ENCODE results near the gene ATF7IP2.

Gene ATF7IP2

GRCh38 chr16:10510279-10510678 lies 124.4 kb downstream of the ATF7IP2 start:
- TF ChIP-seq, protein P1, sequence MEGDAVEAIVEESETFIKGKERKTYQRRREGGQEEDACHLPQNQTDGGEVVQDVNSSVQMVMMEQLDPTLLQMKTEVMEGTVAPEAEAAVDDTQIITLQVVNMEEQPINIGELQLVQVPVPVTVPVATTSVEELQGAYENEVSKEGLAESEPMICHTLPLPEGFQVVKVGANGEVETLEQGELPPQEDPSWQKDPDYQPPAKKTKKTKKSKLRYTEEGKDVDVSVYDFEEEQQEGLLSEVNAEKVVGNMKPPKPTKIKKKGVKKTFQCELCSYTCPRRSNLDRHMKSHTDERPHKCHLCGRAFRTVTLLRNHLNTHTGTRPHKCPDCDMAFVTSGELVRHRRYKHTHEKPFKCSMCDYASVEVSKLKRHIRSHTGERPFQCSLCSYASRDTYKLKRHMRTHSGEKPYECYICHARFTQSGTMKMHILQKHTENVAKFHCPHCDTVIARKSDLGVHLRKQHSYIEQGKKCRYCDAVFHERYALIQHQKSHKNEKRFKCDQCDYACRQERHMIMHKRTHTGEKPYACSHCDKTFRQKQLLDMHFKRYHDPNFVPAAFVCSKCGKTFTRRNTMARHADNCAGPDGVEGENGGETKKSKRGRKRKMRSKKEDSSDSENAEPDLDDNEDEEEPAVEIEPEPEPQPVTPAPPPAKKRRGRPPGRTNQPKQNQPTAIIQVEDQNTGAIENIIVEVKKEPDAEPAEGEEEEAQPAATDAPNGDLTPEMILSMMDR (conservative IDR thresholded peaks at IDR 0.05; ENCODE audit: low read depth, low read length), result no peak

DNA sequence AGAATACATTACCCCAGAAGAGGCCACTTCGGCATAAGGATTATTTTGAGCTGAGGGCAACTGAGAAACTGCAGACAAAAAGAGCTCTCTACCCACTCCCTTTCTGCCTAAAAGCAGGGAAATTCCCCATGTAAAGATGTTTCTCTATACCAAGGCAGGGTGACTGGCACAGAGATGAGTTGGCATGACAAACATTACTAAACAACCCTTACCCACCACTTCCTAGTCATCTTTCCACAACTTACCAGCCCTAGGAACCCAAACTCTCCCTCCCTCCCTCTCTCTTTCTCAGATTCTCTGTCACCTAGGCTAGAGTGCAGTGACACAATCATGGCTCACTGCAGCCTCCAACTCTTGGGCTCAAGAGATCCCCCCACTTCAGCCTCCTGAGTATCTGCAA lies 126.0 kb downstream of the ATF7IP2 start:
- H3K4me3 ChIP-seq (ENCODE audit: low read length), result no peak overlapping the region
- TF ChIP-seq, protein P1 (conservative IDR thresholded peaks at IDR 0.05; ENCODE audit: low read depth, low read length), result no peak
- no peak for DNase-seq (ENCODE audit: low read depth)

More at GRCh38 chr16:10510279-10510678, 124.4 kb downstream of the ATF7IP2 start:
- no peak overlapping the region for H3K4me3 ChIP-seq (ENCODE audit: low read length)
- no peak for DNase-seq (ENCODE audit: low read depth)

DNA sequence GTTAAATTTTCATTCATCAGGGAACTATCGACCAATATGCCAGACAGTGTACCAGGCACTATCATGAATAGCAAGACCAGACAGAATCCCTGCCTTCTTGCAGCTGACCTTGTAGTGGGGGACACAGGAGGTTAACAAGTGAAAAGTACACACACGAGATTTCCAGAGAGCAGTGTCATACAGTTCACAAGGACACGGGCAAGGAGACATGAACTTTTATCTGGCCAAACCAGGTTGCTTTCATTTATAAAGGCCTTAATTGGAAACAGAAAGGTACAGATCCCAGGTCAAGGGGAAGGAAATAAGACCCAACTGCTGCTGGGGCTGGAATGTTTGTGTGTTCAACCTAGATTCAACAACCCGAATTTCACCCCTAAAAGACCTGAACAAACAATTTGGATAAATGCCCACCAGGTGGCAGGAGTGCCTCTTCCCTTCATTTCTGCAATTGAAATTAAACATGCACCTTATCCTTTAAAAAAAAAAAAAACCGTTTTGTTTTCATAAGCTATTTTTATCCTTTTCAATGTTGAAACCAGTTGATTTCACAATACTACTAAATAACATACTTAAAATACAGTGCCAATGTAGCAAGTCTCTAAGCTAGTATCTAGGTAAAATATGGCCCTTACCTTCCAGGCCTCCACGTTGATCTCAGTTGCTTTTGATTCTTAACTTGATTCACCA lies 128.7 kb downstream of the ATF7IP2 start:
- TF ChIP-seq, protein P1 (conservative IDR thresholded peaks at IDR 0.05; ENCODE audit: low read depth, low read length), result peak; percentile 60
- DNase-seq (ENCODE audit: low read depth), result no peak

GRCh38 chr16:10517868-10518267 lies 132.0 kb downstream of the ATF7IP2 start:
- TF ChIP-seq, protein P1 (conservative IDR thresholded peaks at IDR 0.05; ENCODE audit: low read depth, low read length), result no peak
- DNase-seq (ENCODE audit: low read depth), result no peak
- no peak overlapping the region for H3K4me3 ChIP-seq (ENCODE audit: low read length)

More for the DNA sequence above, 128.7 kb downstream of the ATF7IP2 start:
- H3K4me3 ChIP-seq (ENCODE audit: low read length), result no peak overlapping the region

DNA sequence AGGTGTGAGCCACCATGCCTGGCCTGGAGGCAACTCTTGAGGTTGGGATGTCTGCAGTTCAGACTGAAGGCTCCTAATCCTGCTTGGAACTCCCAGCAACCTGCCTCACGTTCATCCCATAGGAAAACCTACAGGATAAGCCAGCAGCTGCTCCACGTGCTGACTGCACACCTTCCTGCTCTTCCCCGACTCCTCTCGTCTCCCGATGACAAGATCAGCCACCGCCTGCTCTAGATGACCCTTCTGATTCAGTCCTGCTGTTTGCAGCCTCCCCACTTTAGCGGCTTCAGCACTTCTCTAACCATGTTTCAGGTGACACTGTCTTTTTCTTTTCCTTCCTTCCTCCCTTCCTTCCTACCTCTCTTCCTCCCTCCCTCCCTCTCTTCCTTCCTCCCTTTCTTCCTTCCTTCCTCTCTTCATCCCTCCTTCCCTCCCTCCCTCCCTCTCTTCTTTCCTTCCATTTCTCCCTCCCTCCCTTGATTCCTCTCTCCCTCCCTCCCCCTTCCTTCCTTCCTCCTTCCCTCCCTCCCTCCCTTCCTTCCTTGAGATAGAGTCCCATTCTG lies 132.7 kb downstream of the ATF7IP2 start:
- no peak overlapping the region for H3K4me3 ChIP-seq (ENCODE audit: low read length)
- TF ChIP-seq, protein P1 (conservative IDR thresholded peaks at IDR 0.05; ENCODE audit: low read depth, low read length), result no peak
- no peak for DNase-seq (ENCODE audit: low read depth)

DNA sequence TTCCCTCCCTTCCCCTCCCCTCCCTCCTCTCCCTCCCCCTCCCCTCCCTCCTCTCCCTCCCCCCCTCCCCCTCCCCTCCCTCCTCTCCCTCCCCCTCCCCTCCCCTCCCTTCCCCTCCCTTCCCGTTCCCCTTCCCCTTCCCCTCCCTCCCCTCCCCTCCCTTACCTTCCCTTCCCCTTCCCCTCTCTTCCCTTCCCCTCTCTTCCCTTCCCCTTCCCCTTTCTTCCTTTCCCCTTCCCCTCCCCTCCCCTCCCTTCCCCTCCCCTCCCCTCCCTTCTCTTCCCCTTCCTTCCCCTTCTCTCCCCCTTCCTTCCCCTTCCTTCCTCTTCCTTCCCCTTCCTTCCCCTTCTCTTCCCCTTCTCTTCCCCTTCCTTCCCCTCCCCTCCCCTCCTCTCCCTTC lies 133.4 kb downstream of the ATF7IP2 start:
- TF ChIP-seq, protein P1 (conservative IDR thresholded peaks at IDR 0.05; ENCODE audit: low read depth, low read length), result no peak
- no peak for DNase-seq (ENCODE audit: low read depth)
- H3K4me3 ChIP-seq (ENCODE audit: low read length), result no peak overlapping the region
